ENCODE measurements around the gene CIC.
A peak's percentile ranks its signal among the peaks of the same experiment; 100 is the strongest.

The CIC gene

GRCh38 chr19:42290523-42291434 is 21.7 kb downstream of the CIC start:
- Mint-ChIP-seq H3K36me3 (ENCODE audit: low read depth) (peaks cover 27% of the 10 kb centered on the region), H3K4me3 (no peak overlapping the region)
- peak; percentile 59 for TF ChIP-seq CTCF (IDR thresholded peaks at IDR 0.05)

GRCh38 chr19:42291435-42291810 is 22.4 kb downstream of the CIC start:
- H3K4me1 Mint-ChIP-seq = peaks cover 29% of the 10 kb centered on the region
- no peak overlapping the region for H3K4me3 Mint-ChIP-seq
- H3K9me3 Mint-ChIP-seq = no peaks in the 10 kb centered on the region
- H3K36me3 Mint-ChIP-seq (ENCODE audit: low read depth) = peaks cover 27% of the 10 kb centered on the region
- peaks cover 7% of the 10 kb centered on the region for H3K27me3 Mint-ChIP-seq (ENCODE audit: low read depth, poor library complexity)
- H3K27ac Mint-ChIP-seq = peak overlapping the region; percentile 20
- no peak for DNase-seq
- no peak for TF ChIP-seq CTCF (IDR thresholded peaks at IDR 0.05)

More at GRCh38 chr19:42290523-42291434, 21.7 kb downstream of the CIC start:
- Mint-ChIP-seq H3K4me1 (peaks cover 36% of the 10 kb centered on the region), H3K9me3 (no peaks in the 10 kb centered on the region), H3K27ac (no peak overlapping the region), H3K27me3 (ENCODE audit: low read depth, poor library complexity) (peaks cover 4% of the 10 kb centered on the region)
- DNase-seq = peak; percentile 64

GRCh38 chr19:42292042-42292960 is 23.2 kb downstream of the CIC start:
- Mint-ChIP-seq H3K4me3 (no peak overlapping the region), H3K27me3 (ENCODE audit: low read depth, poor library complexity) (peaks cover 7% of the 10 kb centered on the region), H3K36me3 (ENCODE audit: low read depth) (peaks cover 32% of the 10 kb centered on the region), H3K27ac (no peak overlapping the region), H3K4me1 (peaks cover 27% of the 10 kb centered on the region), H3K9me3 (no peaks in the 10 kb centered on the region)
- DNase-seq = no peak
- TF ChIP-seq CTCF (IDR thresholded peaks at IDR 0.05) = no peak

GRCh38 chr19:42292963-42293362 is 23.9 kb downstream of the CIC start:
- Mint-ChIP-seq H3K27ac (peak overlapping the region; percentile 99), H3K36me3 (ENCODE audit: low read depth) (peaks cover 32% of the 10 kb centered on the region), H3K9me3 (no peaks in the 10 kb centered on the region), H3K4me1 (peaks cover 26% of the 10 kb centered on the region), H3K4me3 (peak overlapping the region; percentile 10), H3K27me3 (ENCODE audit: low read depth, poor library complexity) (peaks cover 7% of the 10 kb centered on the region)
- DNase-seq = no peak
- TF ChIP-seq CTCF (IDR thresholded peaks at IDR 0.05) = no peak

GRCh38 chr19:42293540-42293939 is 24.5 kb downstream of the CIC start:
- H3K4me1 Mint-ChIP-seq = peaks cover 20% of the 10 kb centered on the region
- peak; percentile 21 for TF ChIP-seq CTCF (IDR thresholded peaks at IDR 0.05)
- H3K4me3 Mint-ChIP-seq = no peak overlapping the region
- H3K27ac Mint-ChIP-seq = peak overlapping the region; percentile 99
- H3K27me3 Mint-ChIP-seq (ENCODE audit: low read depth, poor library complexity) = peaks cover 7% of the 10 kb centered on the region
- DNase-seq = no peak
- peaks cover 27% of the 10 kb centered on the region for H3K36me3 Mint-ChIP-seq (ENCODE audit: low read depth)
- H3K9me3 Mint-ChIP-seq = no peaks in the 10 kb centered on the region

Data from nephron progenitor cell (in vitro differentiated cells).